H9 (cell line): ENCODE data around the gene IQGAP3. TPM values are rescaled to one million over a fixed set of nuclear protein-coding genes. Genes with fewer than 3 reads are reported as not detected.

Experiments used
- DNase-seq: peaks from one replicate; pipeline ENCODE4 v3.0.0-alpha.2; 2017
- H2AFZ ChIP-seq: one replicate; pipeline ENCODE4 v1.6.1; 2013; ENCODE audit warnings: mild to moderate bottlenecking, low read length, control low read depth, moderate library complexity
- H2AK5ac ChIP-seq: 2 replicates; pipeline ENCODE4 v1.6.1; 2013; ENCODE audit warnings: low read length, control low read depth, mixed read lengths; ENCODE audit not compliant: insufficient read length
- H2BK120ac ChIP-seq: one replicate; pipeline ENCODE4 v1.6.1; 2013; ENCODE audit warnings: low read depth, mild to moderate bottlenecking, low read length, control low read depth, inconsistent platforms; ENCODE audit not compliant: poor library complexity, severe bottlenecking
- H2BK12ac ChIP-seq: 2 replicates; pipeline ENCODE4 v1.6.1; 2013; ENCODE audit warnings: low read length, control low read depth, mixed read lengths, low read depth; ENCODE audit not compliant: insufficient read length
- H2BK15ac ChIP-seq: 2 replicates; pipeline ENCODE4 v1.6.1; 2013; ENCODE audit warnings: low read depth, low read length, control low read depth
- H2BK20ac ChIP-seq: one replicate; pipeline ENCODE4 v1.6.1; 2013; ENCODE audit warnings: low read depth, mild to moderate bottlenecking, low read length, control low read depth, inconsistent platforms; ENCODE audit not compliant: poor library complexity, severe bottlenecking
- H2BK5ac ChIP-seq: 2 replicates; pipeline ENCODE4 v1.6.1; 2013; ENCODE audit warnings: low read length, control low read depth, mixed read lengths; ENCODE audit not compliant: insufficient read length
- H3K14ac ChIP-seq: 2 replicates; pipeline ENCODE4 v1.6.1; 2013; ENCODE audit warnings: low read length, control low read depth; ENCODE audit not compliant: insufficient read depth
- H3K18ac ChIP-seq: 2 replicates; pipeline ENCODE4 v1.6.1; 2013; ENCODE audit warnings: low read depth, mild to moderate bottlenecking, mixed read lengths, low read length, control low read depth; ENCODE audit not compliant: insufficient read length
- H3K23ac ChIP-seq: 2 replicates; pipeline ENCODE4 v1.6.1; 2013; ENCODE audit warnings: low read length, control low read depth, mixed read lengths, low read depth; ENCODE audit not compliant: insufficient read length
- H3K23me2 ChIP-seq: 2 replicates; pipeline ENCODE4 v1.6.1; 2013; ENCODE audit warnings: low read depth, mild to moderate bottlenecking, mixed read lengths, low read length, control low read depth; ENCODE audit not compliant: insufficient read length, poor library complexity, severe bottlenecking
- H3K27ac ChIP-seq: 2 replicates; pipeline ENCODE4 v1.5.1; 2013; ENCODE audit warnings: low read length, control low read depth, mixed read lengths, low read depth; ENCODE audit not compliant: insufficient read length
- H3K27me3 ChIP-seq: 2 replicates; pipeline ENCODE4 v1.6.1; 2013; ENCODE audit warnings: low read length, control low read depth, inconsistent platforms; ENCODE audit not compliant: insufficient read depth
- H3K4ac ChIP-seq: 2 replicates; pipeline ENCODE4 v1.6.1; 2013; ENCODE audit warnings: low read depth, mild to moderate bottlenecking, control low read depth, inconsistent platforms, low read length, moderate library complexity
- H3K4me1 ChIP-seq: 2 replicates; pipeline ENCODE4 v1.6.1; 2013; ENCODE audit warnings: low read length, control low read depth, inconsistent platforms; ENCODE audit not compliant: insufficient read depth
- H3K4me2 ChIP-seq: 2 replicates; pipeline ENCODE4 v1.6.1; 2013; ENCODE audit warnings: low read length, control low read depth, mixed read lengths; ENCODE audit not compliant: insufficient read length, insufficient read depth
- H3K56ac ChIP-seq: 2 replicates; pipeline ENCODE4 v1.6.1; 2013; ENCODE audit warnings: low read depth, mild to moderate bottlenecking, mixed read lengths, low read length, control low read depth; ENCODE audit not compliant: insufficient read length
- H3K79me1 ChIP-seq: 2 replicates; pipeline ENCODE4 v1.6.1; 2013; ENCODE audit warnings: low read depth, mild to moderate bottlenecking, moderate library complexity, low read length, control low read depth, inconsistent platforms; ENCODE audit not compliant: insufficient read depth, poor library complexity, severe bottlenecking
- H3K79me2 ChIP-seq: 2 replicates; pipeline ENCODE4 v1.6.1; 2013; ENCODE audit warnings: low read length, control low read depth, inconsistent platforms; ENCODE audit not compliant: insufficient read depth
- H3K9ac ChIP-seq: 2 replicates; pipeline ENCODE4 v1.6.1; 2013; ENCODE audit warnings: low read length, control low read depth, mixed read lengths; ENCODE audit not compliant: insufficient read length; ENCODE audit errors: extremely low read depth
- H3K9me3 ChIP-seq: one replicate; pipeline ENCODE4 v1.6.1; 2013; ENCODE audit warnings: low read depth, low read length, inconsistent platforms; ENCODE audit not compliant: control insufficient read depth
- H3T11ph ChIP-seq: one replicate; pipeline ENCODE4 v1.6.1; 2013; ENCODE audit warnings: mild to moderate bottlenecking, low read length, control low read depth, inconsistent platforms
- H4K20me1 ChIP-seq: one replicate; pipeline ENCODE4 v1.6.1; 2013; ENCODE audit not compliant: control insufficient read depth, insufficient read length, insufficient read depth
- H4K5ac ChIP-seq: 2 replicates; pipeline ENCODE4 v1.6.1; 2013; ENCODE audit warnings: low read depth, mild to moderate bottlenecking, mixed read lengths, low read length, control low read depth; ENCODE audit not compliant: insufficient read length
- H4K8ac ChIP-seq: replicated peaks from 2 replicates; pipeline ENCODE4 v1.6.1; 2013; ENCODE audit warnings: low read length, control low read depth, mixed read lengths, low read depth; ENCODE audit not compliant: insufficient read length
- H4K91ac ChIP-seq: 2 replicates; pipeline ENCODE4 v1.6.1; 2013; ENCODE audit warnings: low read depth, mild to moderate bottlenecking, moderate library complexity, mixed read lengths, low read length, control low read depth; ENCODE audit not compliant: insufficient read length
- H3K27ac Mint-ChIP-seq, 3 experiments: 2 replicates in 2 of 3; 3 replicates in 1 of 3; pipeline ENCODE4 v1.8.0; 2020 to 2021; ENCODE audit warnings: mixed read lengths in 3 of 3, mild to moderate bottlenecking in 1 of 3, moderate library complexity in 1 of 3
- H3K27me3 Mint-ChIP-seq: 2 replicates; pipeline ENCODE4 v1.8.0; 2021; ENCODE audit warnings: low read depth, mild to moderate bottlenecking, moderate library complexity, mixed read lengths
- H3K36me3 Mint-ChIP-seq, 3 experiments: 2 replicates in 2 of 3; 3 replicates in 1 of 3; pipeline ENCODE4 v1.8.0; 2020 to 2021; ENCODE audit warnings: low read depth in 3 of 3, mixed read lengths in 3 of 3; ENCODE audit not compliant: insufficient read depth in 1 of 3
- H3K4me1 Mint-ChIP-seq, 2 experiments: 2 replicates each; pipeline ENCODE4 v1.8.0; 2020; ENCODE audit warnings: mixed read lengths in 2 of 2
- H3K4me3 Mint-ChIP-seq, 2 experiments: 2 replicates in 1 of 2; 3 replicates in 1 of 2; pipeline ENCODE4 v1.8.0; 2020 to 2021; ENCODE audit warnings: mild to moderate bottlenecking in 2 of 2, mixed read lengths in 2 of 2, moderate library complexity in 1 of 2
- H3K9me3 Mint-ChIP-seq, 2 experiments: 2 replicates in 1 of 2; 3 replicates in 1 of 2; pipeline ENCODE4 v1.8.0; 2020; ENCODE audit warnings: mild to moderate bottlenecking in 2 of 2, mixed read lengths in 2 of 2, moderate library complexity in 1 of 2
- CTCF ChIP-seq: fragments of 200-600 bp; sonication (generic); conservative IDR thresholded peaks from 3 replicates; pipeline ENCODE4 v1.8.0; 2021; ENCODE audit warnings: antibody characterized with exemption, mild to moderate bottlenecking
- WGBS: extraction: QIAGEN DNeasy Blood & Tissue Kit; methylation state at CpG from one replicate; pipeline ENCODE4 v1.1.7; 2013; ENCODE audit warnings: missing lambda C conversion rate, low lambda C conversion rate, mixed read lengths; ENCODE audit not compliant: insufficient read length; ENCODE audit errors: extremely low coverage; 5-methylcytosine and 5-hydroxymethylcytosine counted together
- total RNA-seq: library from RNA; stranded (reverse); gene quantifications from 2 replicates; pipeline ENCODE4 v1.2.1, GENCODE V29; 2021

IQGAP3 gene
- total RNA-seq, 1 experiment from 2014 or later: 24.5 TPM

- Histone ChIP-seq H4K20me1 (no peaks in the 10 kb centered on the region), H4K8ac (no peak overlapping the region), H3K18ac (no peak overlapping the region), H2BK120ac (no peak overlapping the region), H4K5ac (no peak overlapping the region), H3K23me2 (peaks cover 4% of the 10 kb centered on the region), H2BK12ac (no peak overlapping the region), H2BK20ac (no peak overlapping the region), H2BK5ac (no peak overlapping the region), H3T11ph (no peak overlapping the region), H3K27me3 (no peaks in the 10 kb centered on the region), H3K56ac (no peak overlapping the region), H3K79me2 (no peaks in the 10 kb centered on the region; the same call in 1 of the 2 replicates), H3K27ac (no peak overlapping the region), H4K91ac (no peak overlapping the region), H3K4me2 (peak overlapping the region; percentile 53), H2AK5ac (no peak overlapping the region), H3K9ac (no peak overlapping the region), H3K9me3 (no peaks in the 10 kb centered on the region), H3K79me1 (no peaks in the 10 kb centered on the region), H3K23ac (no peak overlapping the region), H3K14ac (no peak overlapping the region), H2AFZ (no peak overlapping the region), H3K4me1 (no peaks in the 10 kb centered on the region; the same call in 1 of the 2 replicates), H3K4ac (no peak overlapping the region; the same call in 1 of the 2 replicates), H2BK15ac (no peak overlapping the region)
- Mint-ChIP-seq H3K27me3 (peaks cover 2% of the 10 kb centered on the region; the same call in 1 of the 2 replicates), H3K27ac (peak overlapping the region; percentile 98 to 99 (median 98); a peak in 4 of 7 replicates), H3K36me3 (peaks cover 14 to 28% (median 22%) of the 10 kb centered on the region in 3 experiments; a peak in 6 of 7 replicates), H3K4me1 (peaks cover 15 to 23% of the 10 kb centered on the region in 2 experiments), H3K4me3 (peak overlapping the region; percentile 91 to 100), H3K9me3 (no peaks in the 10 kb centered on the region; a peak in 2 of 5 replicates)
- no CpG with 5 or more reads among the region's 12 CpGs for WGBS
- DNase-seq: no peak
- no peak for TF ChIP-seq CTCF
These were observed 29.5 kb upstream of the IQGAP3 start for GRCh38 chr1:156601892-156602291.
